Measurements from ENCODE around the gene ARPC1A. TPM values are rescaled to one million over a fixed set of nuclear protein-coding genes. Genes with fewer than 3 reads are reported as not detected.

Gene ARPC1A
- total and polyA plus RNA-seq, 10 donors, result 64.5 to 124 (median 89.3) TPM

- Histone ChIP-seq H3K4me3 (peak overlapping the region; percentile 31 to 73 (median 46)), H3K27me3 (replicated peaks in 1 of 7) (no peaks in the 10 kb centered on the region), H3K4me1 (peaks cover 16 to 60% (median 27%) of the 10 kb centered on the region in 6 donors), H3K36me3 (peaks cover 0 to 100% (median 89%) of the 10 kb centered on the region in 6 donors), H3K9me3 (no peaks in the 10 kb centered on the region), H3K27ac (peak overlapping the region; percentile 55 to 85 (median 76))
- WGBS, 5 donors, result 51 to 66% (median 57%) methylated on average over 26 to 30 of the region's 30 CpGs
- intact Hi-C loops (cut with DNase I; ENCODE audit: low total_unique reads), result no loop called here
- DNase-seq, result no peak
- TF ChIP-seq, protein P1, sequence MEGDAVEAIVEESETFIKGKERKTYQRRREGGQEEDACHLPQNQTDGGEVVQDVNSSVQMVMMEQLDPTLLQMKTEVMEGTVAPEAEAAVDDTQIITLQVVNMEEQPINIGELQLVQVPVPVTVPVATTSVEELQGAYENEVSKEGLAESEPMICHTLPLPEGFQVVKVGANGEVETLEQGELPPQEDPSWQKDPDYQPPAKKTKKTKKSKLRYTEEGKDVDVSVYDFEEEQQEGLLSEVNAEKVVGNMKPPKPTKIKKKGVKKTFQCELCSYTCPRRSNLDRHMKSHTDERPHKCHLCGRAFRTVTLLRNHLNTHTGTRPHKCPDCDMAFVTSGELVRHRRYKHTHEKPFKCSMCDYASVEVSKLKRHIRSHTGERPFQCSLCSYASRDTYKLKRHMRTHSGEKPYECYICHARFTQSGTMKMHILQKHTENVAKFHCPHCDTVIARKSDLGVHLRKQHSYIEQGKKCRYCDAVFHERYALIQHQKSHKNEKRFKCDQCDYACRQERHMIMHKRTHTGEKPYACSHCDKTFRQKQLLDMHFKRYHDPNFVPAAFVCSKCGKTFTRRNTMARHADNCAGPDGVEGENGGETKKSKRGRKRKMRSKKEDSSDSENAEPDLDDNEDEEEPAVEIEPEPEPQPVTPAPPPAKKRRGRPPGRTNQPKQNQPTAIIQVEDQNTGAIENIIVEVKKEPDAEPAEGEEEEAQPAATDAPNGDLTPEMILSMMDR (IDR thresholded peaks at IDR 0.05 in 8 of 11, conservative IDR thresholded peaks at IDR 0.05 in 3 of 11), result no peak
- peak; percentile 22 to 80 (median 26) for TF ChIP-seq POLR2AphosphoS5 (IDR thresholded peaks at IDR 0.05)
Measured at GRCh38 chr7:99393355-99394187, 67.9 kb downstream of the ARPC1A start.

- H3K4me1 ChIP-seq, result peaks cover 16 to 60% (median 27%) of the 10 kb centered on the region in 6 donors
- H3K9me3 ChIP-seq, result no peaks in the 10 kb centered on the region
- H3K27ac ChIP-seq, result peak overlapping the region in 4 of 8 donors; percentile 73 to 85 (median 80)
- TF ChIP-seq POLR2AphosphoS5 (IDR thresholded peaks at IDR 0.05) (peak in 1 of 3 donors; percentile 69), POLR2A (IDR thresholded peaks at IDR 0.05) (no peak)
- TF ChIP-seq, protein P1 (IDR thresholded peaks at IDR 0.05 in 8 of 11, conservative IDR thresholded peaks at IDR 0.05 in 3 of 11), result no peak
- 74 to 92% (median 87%) methylated on average over 4 of the region's 4 CpGs for WGBS, 5 donors
- intact Hi-C loops (cut with DNase I; ENCODE audit: low total_unique reads), result no loop called here
- H3K36me3 ChIP-seq, result peaks cover 0 to 100% (median 89%) of the 10 kb centered on the region in 6 donors
- H3K4me3 ChIP-seq, result no peak overlapping the region
- H3K27me3 ChIP-seq (replicated peaks in 1 of 7), result no peaks in the 10 kb centered on the region
- DNase-seq, result no peak
Measured at GRCh38 chr7:99394188-99394502, 68.4 kb downstream of the ARPC1A start.

- no peak overlapping the region for H3K4me3 ChIP-seq
- no peaks in the 10 kb centered on the region for H3K27me3 ChIP-seq (replicated peaks in 1 of 7)
- TF ChIP-seq, protein P1 (IDR thresholded peaks at IDR 0.05 in 8 of 11, conservative IDR thresholded peaks at IDR 0.05 in 3 of 11), result no peak
- TF ChIP-seq POLR2AphosphoS5 (IDR thresholded peaks at IDR 0.05) (peak; percentile 54 to 75 (median 54)), POLR2A (IDR thresholded peaks at IDR 0.05) (no peak)
- H3K36me3 ChIP-seq, result peaks cover 0 to 100% (median 89%) of the 10 kb centered on the region in 6 donors
- DNase-seq, result no peak
- no peaks in the 10 kb centered on the region for H3K9me3 ChIP-seq
- intact Hi-C loops (cut with DNase I; ENCODE audit: low total_unique reads), result no loop called here
- H3K27ac ChIP-seq, result no peak overlapping the region
- peaks cover 16 to 55% (median 27%) of the 10 kb centered on the region in 6 donors for H3K4me1 ChIP-seq
- 88 to 94% (median 89%) methylated on average over 14 of the region's 14 CpGs for WGBS, 5 donors
Measured at GRCh38 chr7:99395616-99396327, 70.1 kb downstream of the ARPC1A start.

Measured in spleen (tissue), 11 donors.